ENCODE results near the gene TEFM. TPM values are rescaled to one million over a fixed set of nuclear protein-coding genes. Genes with fewer than 3 reads are reported as not detected.
A peak's percentile ranks its signal among the peaks of the same experiment; 100 is the strongest.
"Not testable (repeated sequence)": the region's sequence is repeated elsewhere in the genome, so short reads cannot be mapped to it uniquely, and the experiment has no call there.

The TEFM gene
- total RNA-seq, 2 experiments from 2014 or later = 13.2 to 14.0 TPM

- no peak for DNase-seq
- Mint-ChIP-seq H3K27me3 (peaks cover 31% of the 10 kb centered on the region), H3K9me3 (no peaks in the 10 kb centered on the region), H3K4me1 (no peaks in the 10 kb centered on the region), H3K27ac (no peak overlapping the region), H3K4me3 (no peak overlapping the region), H3K36me3 (no peaks in the 10 kb centered on the region)
Measured at GRCh38 chr17:30928584-30928983, 22.5 kb upstream of the TEFM start.

GRCh38 chr17:30927756-30928155, 21.7 kb upstream of the TEFM start:
- Mint-ChIP-seq H3K27ac (no peak overlapping the region), H3K36me3 (no peaks in the 10 kb centered on the region), H3K4me1 (peaks cover 2% of the 10 kb centered on the region), H3K27me3 (peaks cover 40% of the 10 kb centered on the region), H3K9me3 (no peaks in the 10 kb centered on the region), H3K4me3 (no peak overlapping the region)
- DNase-seq = no peak

GRCh38 chr17:30926516-30926915, 20.5 kb upstream of the TEFM start:
- Mint-ChIP-seq H3K27ac (no peak overlapping the region), H3K36me3 (no peaks in the 10 kb centered on the region), H3K4me3 (no peak overlapping the region), H3K9me3 (no peaks in the 10 kb centered on the region), H3K27me3 (peaks cover 49% of the 10 kb centered on the region), H3K4me1 (peaks cover 6% of the 10 kb centered on the region)
- no peak for DNase-seq

GRCh38 chr17:30924341-30924740, 18.3 kb upstream of the TEFM start:
- no peak overlapping the region for H3K4me3 Mint-ChIP-seq
- peaks cover 8% of the 10 kb centered on the region for H3K4me1 Mint-ChIP-seq
- H3K9me3 Mint-ChIP-seq = no peaks in the 10 kb centered on the region
- H3K36me3 Mint-ChIP-seq = no peaks in the 10 kb centered on the region
- H3K27ac Mint-ChIP-seq = no peak overlapping the region
- no peak for DNase-seq
- H3K27me3 Mint-ChIP-seq = peaks cover 63% of the 10 kb centered on the region

GRCh38 chr17:30922235-30923030, 16.4 kb upstream of the TEFM start:
- H3K27ac Mint-ChIP-seq = no peak overlapping the region
- peaks cover 63% of the 10 kb centered on the region for H3K27me3 Mint-ChIP-seq
- no peaks in the 10 kb centered on the region for H3K36me3 Mint-ChIP-seq
- peaks cover 8% of the 10 kb centered on the region for H3K4me1 Mint-ChIP-seq
- H3K4me3 Mint-ChIP-seq = peak overlapping the region; percentile 59
- H3K9me3 Mint-ChIP-seq = no peaks in the 10 kb centered on the region
- no peak for DNase-seq

GRCh38 chr17:30921544-30922196, 15.6 kb upstream of the TEFM start, which contains the start of gene ADAP2:
TSS of gene ADAP2 (plus strand) at chr17:30921945. CDS start at chr17:30922015, 70 bp downstream.
- Mint-ChIP-seq H3K9me3 (no peaks in the 10 kb centered on the region), H3K27ac (no peak within 1 kb of the TSS), H3K4me3 (peak within 1 kb of the TSS; percentile 59), H3K4me1 (peaks cover 8% of the 10 kb centered on the region), H3K36me3 (no peaks in the 10 kb centered on the region), H3K27me3 (peaks cover 57% of the 10 kb centered on the region)
- no peak for DNase-seq

- H3K4me1 Mint-ChIP-seq = peaks cover 8% of the 10 kb centered on the region
- no peak for DNase-seq
- peaks cover 49% of the 10 kb centered on the region for H3K27me3 Mint-ChIP-seq
- no peaks in the 10 kb centered on the region for H3K36me3 Mint-ChIP-seq
- H3K9me3 Mint-ChIP-seq = no peaks in the 10 kb centered on the region
- peak overlapping the region; percentile 40 for H3K4me3 Mint-ChIP-seq
- H3K27ac Mint-ChIP-seq = no peak overlapping the region
Measured at GRCh38 chr17:30920683-30921543, 14.9 kb upstream of the TEFM start.

- Mint-ChIP-seq H3K4me3 (no peak overlapping the region), H3K27ac (no peak overlapping the region), H3K9me3 (no peaks in the 10 kb centered on the region), H3K4me1 (peaks cover 8% of the 10 kb centered on the region), H3K27me3 (peaks cover 43% of the 10 kb centered on the region), H3K36me3 (no peaks in the 10 kb centered on the region)
- no peak for DNase-seq
Measured at GRCh38 chr17:30920282-30920681, 14.2 kb upstream of the TEFM start.

- no peak for DNase-seq
- Mint-ChIP-seq H3K4me3 (no peak overlapping the region), H3K27ac (no peak overlapping the region), H3K4me1 (peaks cover 3% of the 10 kb centered on the region), H3K9me3 (no peaks in the 10 kb centered on the region), H3K27me3 (peaks cover 16% of the 10 kb centered on the region), H3K36me3 (no peaks in the 10 kb centered on the region)
Measured at GRCh38 chr17:30917050-30917449, 11.0 kb upstream of the TEFM start.

- H3K9me3 Mint-ChIP-seq = no peaks in the 10 kb centered on the region
- no peaks in the 10 kb centered on the region for H3K36me3 Mint-ChIP-seq
- H3K27ac Mint-ChIP-seq = no peak overlapping the region
- DNase-seq = no peak
- H3K4me3 Mint-ChIP-seq = no peak overlapping the region
- peaks cover 8% of the 10 kb centered on the region for H3K27me3 Mint-ChIP-seq
- H3K4me1 Mint-ChIP-seq = no peaks in the 10 kb centered on the region
Measured at GRCh38 chr17:30915833-30916611, 10.0 kb upstream of the TEFM start.

- Mint-ChIP-seq H3K36me3 (no peaks in the 10 kb centered on the region), H3K4me3 (no peak overlapping the region), H3K27me3 (no peaks in the 10 kb centered on the region), H3K27ac (no peak overlapping the region), H3K4me1 (peaks cover 2% of the 10 kb centered on the region), H3K9me3 (no peaks in the 10 kb centered on the region)
- no peak for DNase-seq
Measured at GRCh38 chr17:30913955-30914354, 7.9 kb upstream of the TEFM start.

GRCh38 chr17:30910151-30910550, 4.1 kb upstream of the TEFM start:
- not testable (repeated sequence) for H3K4me3 Mint-ChIP-seq, H3K27me3 Mint-ChIP-seq, H3K36me3 Mint-ChIP-seq, H3K9me3 Mint-ChIP-seq, H3K27ac Mint-ChIP-seq, DNase-seq
- peaks cover 19% of the 10 kb centered on the region for H3K4me1 Mint-ChIP-seq

- no peak overlapping the region for H3K4me3 Mint-ChIP-seq
- DNase-seq = no peak
- no peak overlapping the region for H3K27ac Mint-ChIP-seq
- peaks cover 2% of the 10 kb centered on the region for H3K36me3 Mint-ChIP-seq
- H3K27me3 Mint-ChIP-seq = no peaks in the 10 kb centered on the region
- no peaks in the 10 kb centered on the region for H3K9me3 Mint-ChIP-seq
- peaks cover 24% of the 10 kb centered on the region for H3K4me1 Mint-ChIP-seq
Measured at GRCh38 chr17:30908717-30909420, 2.8 kb upstream of the TEFM start.

- Mint-ChIP-seq H3K4me3 (peak overlapping the region; percentile 99), H3K9me3 (no peaks in the 10 kb centered on the region), H3K27me3 (no peaks in the 10 kb centered on the region), H3K4me1 (peaks cover 43% of the 10 kb centered on the region), H3K36me3 (peaks cover 13% of the 10 kb centered on the region), H3K27ac (peak overlapping the region; percentile 94)
- DNase-seq = peak; percentile 27
Measured at GRCh38 chr17:30905742-30906100, 317 bp downstream of the TEFM start.
